K562 (cell line): ENCODE data around the gene PACSIN3. TPM values are rescaled to one million over a fixed set of nuclear protein-coding genes. Genes with fewer than 3 reads are reported as not detected.

Experiments
- BMI1 ChIP-seq: fragments of 150-350 bp; IDR thresholded peaks from 2 replicates; pipeline ENCODE4 v1.6.1; 2014; ENCODE audit warnings: low read length
- CEBPB ChIP-seq: fragments of 450-650 bp; IDR thresholded peaks from 2 replicates; pipeline ENCODE4 v1.6.1; 2016; ENCODE audit warnings: missing genetic modification characterization, missing compliant biosample characterization
- CREB3L1 ChIP-seq: fragments of 450-650 bp; IDR thresholded peaks from 2 replicates; pipeline ENCODE4 v1.6.1; 2014; ENCODE audit warnings: low read depth, mild to moderate bottlenecking, moderate library complexity, borderline replicate concordance
- ESRRA ChIP-seq: fragments of 450-650 bp; IDR thresholded peaks from 2 replicates; pipeline ENCODE4 v1.6.1; 2014; ENCODE audit warnings: low read depth, mild to moderate bottlenecking, moderate library complexity, borderline replicate concordance
- HMGN3 ChIP-seq: IDR thresholded peaks from 2 replicates; pipeline ENCODE4 v1.6.1; 2011; ENCODE audit warnings: borderline replicate concordance, low read depth, mild to moderate bottlenecking, mixed read lengths, low read length; ENCODE audit not compliant: insufficient read length; ENCODE audit errors: extremely low read depth
- HNRNPL ChIP-seq: fragments of 200-400 bp; formaldehyde crosslinking; IDR thresholded peaks from 2 replicates; pipeline ENCODE4 v1.6.1; 2017; ENCODE audit warnings: low read depth, mild to moderate bottlenecking, low read length
- HOMEZ ChIP-seq: fragments of 250-450 bp; sonication (Bioruptor Pico); IDR thresholded peaks from 2 replicates; pipeline ENCODE4 v1.4.0; 2020; ENCODE audit warnings: mild to moderate bottlenecking, moderate library complexity
- IFI16 ChIP-seq: fragments of 250-450 bp; sonication (Bioruptor Pico); IDR thresholded peaks from 2 replicates; pipeline ENCODE4 v2.1.2; 2022; ENCODE audit warnings: mild to moderate bottlenecking, inconsistent platforms
- NCOR1 ChIP-seq: fragments of 450-650 bp; IDR thresholded peaks from 2 replicates; pipeline ENCODE4 v1.6.1; 2016; ENCODE audit warnings: mild to moderate bottlenecking, moderate library complexity
- NRF1 ChIP-seq, 2 experiments: fragments of 450-650 bp; IDR thresholded peaks in 1 of 2; conservative IDR thresholded peaks in 1 of 2; 2 replicates each; pipeline ENCODE4 v1.6.1; 2014; ENCODE audit warnings: mild to moderate bottlenecking in 2 of 2
- POLR2H ChIP-seq: IDR thresholded peaks from 2 replicates; pipeline ENCODE4 v1.6.1; 2016; ENCODE audit warnings: missing genetic modification characterization, low read depth, mild to moderate bottlenecking, control low read depth, missing compliant biosample characterization, moderate library complexity
- RBFOX2 ChIP-seq: fragments of 200-400 bp; formaldehyde crosslinking; IDR thresholded peaks from 2 replicates; pipeline ENCODE4 v1.6.1; 2017; ENCODE audit warnings: low read depth, mild to moderate bottlenecking, low read length, moderate library complexity
- RBM39 ChIP-seq: fragments of 200-400 bp; formaldehyde crosslinking; optimal IDR thresholded peaks from 2 replicates; pipeline ENCODE3; 2018; ENCODE audit warnings: low read depth, low read length
- STAG1 ChIP-seq: sonication (generic); formaldehyde crosslinking; IDR thresholded peaks from 2 replicates; pipeline ENCODE4 v1.5.0; 2020; ENCODE audit warnings: missing genetic modification reagents, borderline replicate concordance
- THRB ChIP-seq: fragments of 450-650 bp; formaldehyde crosslinking; conservative IDR thresholded peaks from 2 replicates; pipeline ENCODE4 v1.4.0; 2022; ENCODE audit warnings: mild to moderate bottlenecking, missing genetic modification characterization
- ZNF311 ChIP-seq: fragments of 250-450 bp; sonication (Bioruptor Pico); IDR thresholded peaks from 2 replicates; pipeline ENCODE4 v1.4.0; 2020; ENCODE audit warnings: mild to moderate bottlenecking, moderate library complexity
- polyA plus RNA-seq, 8 experiments: library from polyadenylated mRNA; depleted of rRNA in 4 of 8; stranded (reverse) in 5 of 8; unstranded in 3 of 8; fragments of >200 nt; fragmentation: Nextera tagmentation in 2 of 8; fragmentation: Illumina TruSeq in 1 of 8; extraction: Ambion mirVana in 2 of 8; extraction: Trizol in 1 of 8; gene quantifications; 2 replicates each; pipeline versions ENCODE4 v1.2.1 to v1.2.3, GENCODE V29; 2011 to 2014; ENCODE audit warnings: inconsistent platforms in 1 of 8, missing spikeins in 1 of 8
- total RNA-seq, 7 experiments: library from RNA; depleted of rRNA in 6 of 7; stranded (reverse); fragments of >200 nt in 6 of 7; fragmentation: Illumina TruSeq in 2 of 7; extraction: Trizol in 2 of 7; gene quantifications; 2 replicates each; pipeline versions ENCODE4 v1.2.1 to v1.2.3, GENCODE V29; 2011 to 2021; ENCODE audit warnings: low replicate concordance in 1 of 7
- TF ChIP-seq, protein P1 (sequence below): sonication (generic); formaldehyde crosslinking; IDR thresholded peaks from 2 replicates; pipeline ENCODE4 v1.8.0; 2022; ENCODE audit warnings: mild to moderate bottlenecking, missing genetic modification reagents, borderline replicate concordance
- TF ChIP-seq, protein P2 (sequence below): sonication (generic); formaldehyde crosslinking; IDR thresholded peaks from 2 replicates; pipeline ENCODE4 v1.8.0; 2023; ENCODE audit warnings: mild to moderate bottlenecking, missing genetic modification reagents

The PACSIN3 gene
- total and polyA plus RNA-seq, 9 of the 15 experiments (the other 6 are each of a cell fraction or from before 2014, with no cell fraction given): 0.13 to 18.1 (median 7.1) TPM

GRCh38 chr11:47215366-47215910 lies 29.2 kb upstream of the PACSIN3 start (continued):
- no peak for TF ChIP-seq THRB (CRISPR knock-in tag)
- TF ChIP-seq CEBPB (tag): no peak
- TF ChIP-seq STAG1 (CRISPR knock-in tag): 0 out of 2 replicates have a peak, but pooled peaks have one; percentile 17
- TF ChIP-seq ESRRA: no peak
- TF ChIP-seq HOMEZ (CRISPR knock-in tag): no peak
- TF ChIP-seq HMGN3: no peak
- TF ChIP-seq RBFOX2: no peak
- no peak for TF ChIP-seq BMI1
- no peak for TF ChIP-seq HNRNPL
- no peak for TF ChIP-seq RBM39
- TF ChIP-seq CREB3L1: no peak
- TF ChIP-seq POLR2H (tag): no peak
- no peak for TF ChIP-seq NCOR1
- TF ChIP-seq, protein P1, sequence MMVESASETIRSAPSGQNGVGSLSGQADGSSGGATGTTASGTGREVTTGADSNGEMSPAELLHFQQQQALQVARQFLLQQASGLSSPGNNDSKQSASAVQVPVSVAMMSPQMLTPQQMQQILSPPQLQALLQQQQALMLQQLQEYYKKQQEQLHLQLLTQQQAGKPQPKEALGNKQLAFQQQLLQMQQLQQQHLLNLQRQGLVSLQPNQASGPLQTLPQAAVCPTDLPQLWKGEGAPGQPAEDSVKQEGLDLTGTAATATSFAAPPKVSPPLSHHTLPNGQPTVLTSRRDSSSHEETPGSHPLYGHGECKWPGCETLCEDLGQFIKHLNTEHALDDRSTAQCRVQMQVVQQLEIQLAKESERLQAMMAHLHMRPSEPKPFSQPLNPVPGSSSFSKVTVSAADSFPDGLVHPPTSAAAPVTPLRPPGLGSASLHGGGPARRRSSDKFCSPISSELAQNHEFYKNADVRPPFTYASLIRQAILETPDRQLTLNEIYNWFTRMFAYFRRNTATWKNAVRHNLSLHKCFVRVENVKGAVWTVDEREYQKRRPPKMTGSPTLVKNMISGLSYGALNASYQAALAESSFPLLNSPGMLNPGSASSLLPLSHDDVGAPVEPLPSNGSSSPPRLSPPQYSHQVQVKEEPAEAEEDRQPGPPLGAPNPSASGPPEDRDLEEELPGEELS: no peak
- no peak for TF ChIP-seq IFI16
- TF ChIP-seq, protein P2, sequence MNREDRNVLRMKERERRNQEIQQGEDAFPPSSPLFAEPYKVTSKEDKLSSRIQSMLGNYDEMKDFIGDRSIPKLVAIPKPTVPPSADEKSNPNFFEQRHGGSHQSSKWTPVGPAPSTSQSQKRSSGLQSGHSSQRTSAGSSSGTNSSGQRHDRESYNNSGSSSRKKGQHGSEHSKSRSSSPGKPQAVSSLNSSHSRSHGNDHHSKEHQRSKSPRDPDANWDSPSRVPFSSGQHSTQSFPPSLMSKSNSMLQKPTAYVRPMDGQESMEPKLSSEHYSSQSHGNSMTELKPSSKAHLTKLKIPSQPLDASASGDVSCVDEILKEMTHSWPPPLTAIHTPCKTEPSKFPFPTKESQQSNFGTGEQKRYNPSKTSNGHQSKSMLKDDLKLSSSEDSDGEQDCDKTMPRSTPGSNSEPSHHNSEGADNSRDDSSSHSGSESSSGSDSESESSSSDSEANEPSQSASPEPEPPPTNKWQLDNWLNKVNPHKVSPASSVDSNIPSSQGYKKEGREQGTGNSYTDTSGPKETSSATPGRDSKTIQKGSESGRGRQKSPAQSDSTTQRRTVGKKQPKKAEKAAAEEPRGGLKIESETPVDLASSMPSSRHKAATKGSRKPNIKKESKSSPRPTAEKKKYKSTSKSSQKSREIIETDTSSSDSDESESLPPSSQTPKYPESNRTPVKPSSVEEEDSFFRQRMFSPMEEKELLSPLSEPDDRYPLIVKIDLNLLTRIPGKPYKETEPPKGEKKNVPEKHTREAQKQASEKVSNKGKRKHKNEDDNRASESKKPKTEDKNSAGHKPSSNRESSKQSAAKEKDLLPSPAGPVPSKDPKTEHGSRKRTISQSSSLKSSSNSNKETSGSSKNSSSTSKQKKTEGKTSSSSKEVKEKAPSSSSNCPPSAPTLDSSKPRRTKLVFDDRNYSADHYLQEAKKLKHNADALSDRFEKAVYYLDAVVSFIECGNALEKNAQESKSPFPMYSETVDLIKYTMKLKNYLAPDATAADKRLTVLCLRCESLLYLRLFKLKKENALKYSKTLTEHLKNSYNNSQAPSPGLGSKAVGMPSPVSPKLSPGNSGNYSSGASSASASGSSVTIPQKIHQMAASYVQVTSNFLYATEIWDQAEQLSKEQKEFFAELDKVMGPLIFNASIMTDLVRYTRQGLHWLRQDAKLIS: peak; percentile 75; the same call in 1 of the 2 replicates
- TF ChIP-seq ZNF311 (CRISPR knock-in tag): no peak
- 0 out of 4 replicates have a peak, but pooled peaks have one; percentile 9 to 42 for TF ChIP-seq NRF1 (conservative IDR thresholded peaks at IDR 0.05 in 1 of 2, IDR thresholded peaks at IDR 0.05 in 1 of 2)
